ENCODE results near the gene GALNTL6.

Gene GALNTL6

DNA sequence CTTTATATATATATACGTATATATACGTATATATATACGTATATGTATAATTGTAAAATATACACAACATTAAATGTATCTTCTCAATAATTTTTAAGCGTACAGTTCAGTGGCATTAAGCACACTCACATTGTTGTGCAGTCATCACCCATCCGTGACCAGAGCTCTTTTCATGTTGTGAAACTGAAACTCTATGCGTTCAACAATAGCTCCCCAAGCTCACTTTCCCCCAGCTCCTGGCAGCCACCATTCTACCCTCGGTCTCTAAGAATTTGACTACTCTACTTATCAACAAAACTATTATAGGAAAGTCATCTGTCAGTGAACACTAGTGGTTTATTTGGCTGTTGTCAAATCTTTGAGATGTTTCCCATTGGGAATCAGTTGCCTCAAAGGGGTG, 733.6 kb downstream of the GALNTL6 start:
- no peak for DNase-seq (ENCODE audit: low read depth in 2 of 2)

DNA sequence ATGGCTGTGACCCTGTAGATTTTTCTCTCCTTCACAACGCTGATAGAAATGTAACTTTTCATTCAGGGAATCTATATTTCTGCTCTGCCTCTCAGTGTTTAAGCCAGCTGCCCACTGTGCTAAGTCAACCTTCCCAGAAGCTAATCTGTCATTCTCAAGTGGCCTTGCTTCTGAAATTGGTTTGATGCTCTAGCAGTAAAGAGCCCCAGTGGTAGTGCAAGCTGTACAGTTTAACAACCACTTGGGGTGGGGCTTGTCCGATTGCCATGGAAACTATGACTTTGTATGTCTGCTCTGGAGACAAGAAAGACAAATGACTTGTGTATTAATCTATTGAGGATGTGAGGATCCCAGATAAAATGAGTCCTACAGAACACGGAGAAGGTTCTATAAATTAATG, 734.5 kb downstream of the GALNTL6 start:
- no peak for DNase-seq (ENCODE audit: low read depth in 2 of 2)

DNA sequence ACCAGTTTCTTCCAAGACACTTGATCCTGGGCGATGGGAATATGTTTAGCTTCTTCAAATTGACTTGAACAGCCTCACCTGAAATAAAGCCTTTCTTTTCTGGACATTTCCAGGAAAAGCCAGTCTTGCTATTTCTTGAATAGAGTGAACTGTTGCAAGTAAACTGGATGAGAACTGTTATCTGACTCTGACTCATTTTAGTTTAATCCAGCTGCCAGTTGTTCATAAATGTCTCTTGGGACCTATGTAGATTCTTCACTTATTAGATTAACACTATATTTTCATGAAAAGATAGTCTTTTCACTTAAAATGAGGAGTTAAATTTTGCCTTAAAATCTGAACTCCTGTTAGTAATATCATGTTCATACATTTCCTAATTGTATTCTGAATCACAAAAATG, 740.0 kb downstream of the GALNTL6 start:
- no peak for DNase-seq (ENCODE audit: low read depth in 2 of 2)

DNA sequence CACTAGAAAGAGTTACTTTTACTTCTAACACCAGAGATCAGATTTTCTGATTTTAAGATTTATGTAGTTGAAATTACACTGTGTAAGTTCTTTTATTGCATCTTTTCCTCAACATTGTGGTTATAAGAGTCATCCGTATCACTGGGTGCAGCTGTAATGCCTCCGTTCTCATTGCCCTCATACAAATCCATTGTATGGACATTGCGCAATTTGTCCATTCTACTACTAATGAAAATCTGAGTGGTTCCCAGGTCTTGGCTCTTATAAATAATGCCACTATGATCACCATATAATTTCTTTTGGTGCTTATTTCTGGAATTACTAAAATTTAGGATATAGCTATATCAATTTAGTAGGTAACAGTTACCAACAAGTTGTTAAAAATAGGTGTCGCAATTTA, 741.4 kb downstream of the GALNTL6 start:
- DNase-seq (ENCODE audit: low read depth in 2 of 2): no peak

DNA sequence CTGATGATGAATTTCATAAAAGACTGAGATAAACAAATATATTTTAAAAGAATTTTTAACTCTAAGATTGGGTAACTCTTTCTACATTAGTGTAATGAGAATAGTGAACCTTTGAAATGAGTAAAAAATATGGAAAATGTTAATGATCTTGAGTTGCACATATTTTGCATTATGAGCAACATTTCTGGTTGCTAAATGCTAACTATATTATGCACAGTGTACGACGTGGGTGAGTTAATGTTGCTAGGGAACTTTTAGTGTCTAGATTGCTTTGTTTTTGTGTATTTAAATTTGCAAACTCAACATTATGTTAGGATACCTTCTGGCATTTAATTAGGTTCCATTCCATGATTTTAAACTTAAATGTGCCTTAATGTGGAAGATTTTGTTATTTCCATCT, 742.5 kb downstream of the GALNTL6 start:
- DNase-seq (ENCODE audit: low read depth in 2 of 2): no peak

DNA sequence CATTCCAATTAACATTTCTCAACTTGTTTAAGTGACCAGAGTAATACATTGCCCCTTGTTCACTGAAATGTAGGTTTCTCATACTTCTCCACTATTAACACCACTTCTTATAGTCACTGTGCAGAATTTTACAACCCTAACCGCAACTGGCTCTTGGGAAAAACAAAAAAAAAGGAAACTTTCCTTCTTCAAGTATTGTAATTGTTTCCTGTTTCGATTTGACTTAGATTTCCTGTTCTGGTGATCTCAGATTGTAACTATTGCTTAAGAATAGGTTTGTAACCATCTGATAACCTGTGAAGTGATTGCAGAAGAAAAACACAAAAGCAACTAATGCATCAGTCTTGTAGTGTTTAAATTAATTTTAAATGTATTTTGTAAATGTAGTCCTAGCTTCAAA, 760.7 kb downstream of the GALNTL6 start:
- DNase-seq (ENCODE audit: low read depth in 2 of 2): no peak

DNA sequence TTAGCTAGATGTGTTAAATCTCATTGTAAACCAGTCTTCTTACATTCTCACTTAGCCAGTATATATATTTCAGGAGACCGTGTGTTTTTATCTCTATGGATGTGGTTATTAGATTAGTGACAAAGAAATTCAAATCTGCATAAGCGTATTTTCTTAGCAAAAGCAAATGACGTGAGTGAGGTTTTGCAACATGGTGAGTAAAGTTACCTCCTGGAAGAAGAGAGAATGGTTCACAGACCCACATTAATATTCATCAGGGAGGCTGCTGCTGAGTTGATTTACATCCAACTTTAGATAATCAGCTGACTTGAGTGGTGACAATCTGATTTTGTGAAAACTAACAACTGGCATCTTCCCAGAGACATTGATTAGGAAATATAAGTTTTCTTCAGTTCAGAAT, 765.5 kb downstream of the GALNTL6 start:
- DNase-seq (ENCODE audit: low read depth in 2 of 2): no peak

DNA sequence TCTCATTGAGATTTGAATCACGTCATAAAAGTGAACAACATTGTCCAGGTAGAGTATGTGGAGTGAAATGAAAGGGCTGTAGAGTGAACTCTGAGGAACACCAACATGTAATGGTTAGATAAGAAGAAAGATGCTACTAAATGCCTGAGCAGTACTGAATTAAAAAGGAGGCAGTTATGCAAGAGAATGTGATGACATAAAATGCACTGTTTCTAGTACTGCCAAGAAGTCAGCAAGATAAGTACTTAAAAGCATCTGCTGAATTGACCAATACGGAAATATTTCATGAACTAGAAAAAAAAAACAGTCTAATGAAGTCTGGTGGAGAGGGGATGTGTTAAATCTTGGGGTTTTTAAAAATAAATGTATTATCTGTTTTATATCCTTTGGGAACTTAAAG, 771.6 kb downstream of the GALNTL6 start:
- DNase-seq (ENCODE audit: low read depth in 2 of 2): no peak

DNA sequence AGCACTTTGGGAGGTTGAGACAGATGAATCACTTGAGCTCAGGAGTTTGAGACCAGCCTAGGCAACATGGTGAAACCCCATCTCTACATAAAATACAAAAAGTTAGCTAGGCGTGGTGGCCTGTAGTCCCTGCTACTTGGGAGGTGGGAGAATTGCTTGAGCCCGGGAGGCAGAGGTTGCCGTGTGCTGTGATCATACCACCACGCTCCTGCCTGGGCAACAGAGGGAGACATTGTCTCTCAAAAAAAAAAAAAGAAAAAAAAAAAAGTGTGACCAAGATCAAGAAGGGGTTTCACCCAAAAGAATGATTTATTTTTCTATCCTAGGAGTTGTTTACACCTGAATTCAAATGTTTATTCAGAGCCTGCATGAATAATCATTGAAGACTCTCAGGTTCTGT, 783.0 kb downstream of the GALNTL6 start:
- no peak for DNase-seq (ENCODE audit: low read depth in 2 of 2)

DNA sequence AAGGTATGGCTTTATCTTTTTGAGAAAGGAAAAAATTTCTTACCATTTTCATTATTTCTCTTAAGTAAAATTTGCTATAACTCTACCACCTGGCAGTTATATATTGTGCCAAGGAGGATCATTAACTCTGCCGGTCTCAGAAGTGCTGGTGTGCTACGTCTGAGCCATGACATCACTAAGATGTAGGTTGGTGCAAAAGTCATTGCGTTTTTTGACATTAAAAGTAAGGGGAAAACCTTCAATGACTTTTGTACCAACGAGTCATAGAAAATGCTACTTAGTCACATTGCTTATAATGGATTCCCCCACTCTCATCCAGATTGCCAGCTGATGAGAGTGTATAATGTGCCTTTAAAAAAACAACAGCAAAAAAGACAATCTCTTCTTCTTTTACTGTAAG, 786.4 kb downstream of the GALNTL6 start:
- DNase-seq (ENCODE audit: low read depth in 2 of 2): no peak

DNA sequence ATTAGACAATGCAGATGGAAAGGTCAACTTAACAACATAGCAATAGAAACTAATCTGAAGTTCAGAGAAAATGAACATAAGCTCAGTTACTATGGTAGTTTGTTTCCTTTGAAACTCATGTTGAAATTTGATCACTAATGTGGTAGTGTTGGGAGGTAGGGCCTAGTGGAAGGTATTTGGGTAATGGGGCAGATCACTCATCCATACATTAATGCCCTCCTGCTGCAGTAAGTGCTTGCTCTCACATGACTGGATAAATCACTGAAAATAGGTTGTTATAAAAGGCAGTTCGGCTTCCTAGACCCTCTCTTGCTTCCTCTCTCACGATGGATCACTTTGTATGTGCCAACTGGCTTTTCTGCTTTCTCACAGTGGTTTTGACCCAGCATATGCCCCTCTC, 788.0 kb downstream of the GALNTL6 start:
- DNase-seq (ENCODE audit: low read depth in 2 of 2): no peak

DNA sequence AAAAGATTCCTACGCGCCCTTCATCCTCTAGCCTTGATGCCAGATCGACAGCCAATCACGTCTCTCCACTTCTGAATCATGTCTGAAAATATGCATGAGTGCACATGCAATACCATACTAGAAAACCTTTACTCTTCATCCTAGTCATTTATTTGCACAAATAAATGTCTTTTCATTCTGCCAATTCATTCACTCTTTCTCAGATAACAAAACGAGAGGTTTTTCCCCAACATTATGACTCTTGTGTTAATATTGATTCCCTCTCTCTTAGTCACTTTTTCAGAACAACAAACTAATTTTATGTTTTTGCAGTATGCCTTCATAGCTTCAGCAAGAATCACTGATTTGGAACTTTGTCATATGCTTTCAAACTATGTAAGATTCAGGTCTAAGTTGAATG, 806.0 kb downstream of the GALNTL6 start:
- no peak for DNase-seq (ENCODE audit: low read depth in 2 of 2)

DNA sequence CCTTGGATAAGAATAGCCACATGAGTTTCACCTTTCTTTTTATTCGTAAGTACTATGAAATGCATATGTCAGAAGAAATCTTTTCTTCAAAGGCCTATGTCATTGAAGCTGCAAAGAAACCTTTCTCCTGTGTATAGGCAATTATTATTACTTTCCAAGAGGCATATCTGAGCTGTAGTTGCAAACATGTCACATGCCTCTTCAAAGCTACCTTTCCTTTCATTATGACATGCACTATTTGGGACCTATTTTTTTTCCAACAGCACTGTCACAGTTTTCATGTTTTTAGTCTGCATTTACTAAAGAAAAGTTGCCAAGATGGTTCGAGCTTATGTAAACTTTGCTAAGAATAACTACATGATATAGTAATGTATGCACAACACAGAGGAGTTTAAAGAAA, 806.6 kb downstream of the GALNTL6 start:
- no peak for DNase-seq (ENCODE audit: low read depth in 2 of 2)

DNA sequence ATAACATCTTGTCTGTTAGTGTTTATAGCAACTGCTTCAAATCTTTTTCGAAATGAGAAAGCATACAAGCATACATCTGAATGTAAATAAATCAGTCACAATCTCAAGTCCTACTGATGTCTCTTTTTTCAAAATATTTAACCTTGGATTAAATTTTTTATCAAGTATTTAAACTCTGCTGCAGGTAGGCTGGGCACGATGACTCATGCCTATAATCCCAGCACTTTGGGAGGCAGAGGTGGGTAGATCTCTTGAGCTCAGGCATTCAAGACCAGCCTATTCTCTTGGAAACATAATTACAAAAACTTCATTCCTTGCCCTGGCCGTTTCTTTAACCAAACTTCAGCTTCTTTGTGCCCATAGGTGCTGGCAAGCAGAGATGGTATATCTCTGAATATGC, 815.1 kb downstream of the GALNTL6 start:
- no peak for DNase-seq (ENCODE audit: low read depth in 2 of 2)

DNA sequence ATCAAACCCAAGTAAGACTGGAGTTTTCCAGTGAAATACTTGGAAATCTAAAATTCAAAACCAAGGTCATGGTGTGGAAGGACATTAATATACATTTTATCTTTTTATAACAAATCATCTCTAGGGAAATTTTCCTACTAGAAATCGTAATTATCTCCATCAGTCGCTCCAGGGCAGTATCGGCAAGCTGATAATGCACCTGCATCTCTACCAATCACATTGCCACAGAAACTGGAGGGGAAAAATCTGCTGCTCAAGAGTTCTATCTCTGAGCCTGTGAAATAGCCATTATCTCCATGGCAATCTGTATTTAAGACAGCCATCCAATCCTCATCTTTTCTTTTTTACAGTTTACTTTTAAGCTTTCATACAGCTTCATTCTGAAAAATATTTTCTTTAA, 817.1 kb downstream of the GALNTL6 start:
- no peak for DNase-seq (ENCODE audit: low read depth in 2 of 2)

DNA sequence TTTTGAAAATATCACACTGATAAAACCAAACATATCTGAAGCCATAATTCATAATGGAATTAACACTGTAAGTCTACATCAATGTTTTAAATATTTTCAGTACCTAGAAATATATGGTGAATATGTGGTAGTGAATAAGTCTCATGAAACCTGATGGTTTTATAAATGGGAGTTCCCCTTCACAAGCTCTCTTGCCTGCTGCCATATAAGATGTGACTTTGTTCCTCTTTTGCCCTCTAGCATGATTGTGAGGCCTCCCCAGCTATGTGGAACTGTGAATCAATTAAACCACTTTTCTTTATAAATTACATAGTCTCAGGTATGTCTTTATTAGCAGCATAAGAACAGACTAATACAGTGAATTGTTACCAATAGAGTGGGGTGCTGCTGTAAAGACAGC, 818.6 kb downstream of the GALNTL6 start:
- DNase-seq (ENCODE audit: low read depth in 2 of 2): no peak

DNA sequence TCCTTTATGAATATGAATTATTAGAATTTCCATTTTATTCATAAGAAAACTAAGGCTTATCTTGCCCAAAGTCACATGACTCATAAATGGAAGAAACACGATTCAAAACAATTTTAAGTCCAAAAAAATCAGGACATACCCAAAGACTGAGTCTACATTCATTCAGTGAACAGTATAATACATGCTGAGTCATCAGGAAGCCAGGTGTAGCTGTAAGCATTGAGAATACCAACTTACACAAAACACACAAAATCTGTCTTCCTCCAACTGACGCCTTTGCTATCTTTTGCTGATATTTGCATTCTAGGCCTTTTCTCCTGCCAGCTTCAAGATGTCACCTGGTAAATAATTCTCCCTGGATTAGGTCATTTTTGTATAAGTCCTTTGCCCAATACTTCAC, 835.3 kb downstream of the GALNTL6 start:
- DNase-seq (ENCODE audit: low read depth in 2 of 2): no peak

DNA sequence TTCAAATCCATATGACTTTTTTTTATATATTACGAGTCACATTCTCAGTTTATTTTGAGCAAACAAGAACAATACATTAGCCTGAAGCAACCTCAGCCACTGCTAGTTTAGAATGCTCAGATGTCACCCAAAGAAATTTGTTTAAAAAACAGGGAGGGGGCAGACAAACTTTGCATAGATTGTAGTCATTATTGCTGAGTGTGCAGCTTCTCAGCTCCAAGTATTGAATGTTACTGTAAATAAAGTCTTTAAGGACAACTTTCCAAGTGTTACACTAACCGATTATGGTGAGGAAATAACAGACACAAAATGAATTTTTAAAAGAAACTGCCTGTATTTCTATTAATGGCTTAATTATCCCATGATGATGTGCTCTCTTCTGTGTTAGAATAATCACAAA, 835.9 kb downstream of the GALNTL6 start:
- DNase-seq (ENCODE audit: low read depth in 2 of 2): no peak

DNA sequence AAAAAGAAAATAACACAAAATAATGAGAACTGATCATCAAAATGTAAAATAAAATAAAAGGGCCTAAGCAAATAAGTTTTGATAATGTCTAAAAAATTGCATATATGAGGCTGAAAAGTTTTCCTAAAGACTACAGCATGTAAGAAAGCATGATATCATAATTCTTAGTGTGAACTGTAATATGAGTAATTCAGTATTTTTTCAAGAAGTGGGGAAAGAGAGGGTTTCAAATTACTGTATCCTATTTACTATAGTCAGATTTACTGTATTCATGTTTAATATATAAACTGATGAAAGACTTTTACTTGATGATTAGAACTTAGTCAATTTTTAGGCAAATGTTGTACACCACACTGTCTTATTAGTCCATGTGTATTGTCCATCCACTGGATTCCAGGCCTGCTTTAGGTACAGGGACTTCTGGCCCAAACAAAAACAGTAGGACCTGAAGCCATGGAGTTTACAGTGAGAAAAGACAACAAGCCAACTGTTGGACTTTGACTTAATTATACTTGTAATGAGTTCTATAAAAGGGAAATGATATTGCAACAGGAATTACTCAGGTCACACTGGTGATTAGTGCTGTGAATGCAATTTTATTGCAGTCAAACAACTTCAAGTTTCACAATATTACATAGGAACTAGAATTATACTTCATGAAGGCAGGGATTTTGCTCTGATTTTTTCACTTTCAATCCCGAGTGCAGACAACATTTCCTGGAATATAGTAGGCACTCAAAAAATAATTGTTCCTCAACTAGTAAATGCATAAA, 837.7 kb downstream of the GALNTL6 start:
- DNase-seq (ENCODE audit: low read depth in 2 of 2): no peak

DNA sequence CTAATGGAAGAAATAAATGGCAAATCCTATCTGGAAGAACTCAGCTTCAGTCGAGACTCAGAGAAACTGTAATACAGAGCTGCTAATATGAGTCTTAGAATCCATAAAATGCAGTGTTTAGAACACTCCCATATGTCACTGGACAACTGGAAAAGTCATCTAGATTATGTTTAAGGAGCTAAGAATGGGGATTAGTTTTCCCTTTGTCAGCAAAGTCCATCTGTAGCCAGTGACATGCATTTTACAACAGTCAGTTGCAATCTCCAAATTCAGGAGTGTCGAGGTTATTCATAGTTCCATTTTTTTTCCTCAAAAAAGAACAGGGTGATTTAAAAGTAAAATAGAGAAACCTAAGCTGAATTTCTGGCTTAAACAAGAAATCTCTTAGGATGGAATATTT, 838.8 kb downstream of the GALNTL6 start:
- no peak for DNase-seq (ENCODE audit: low read depth in 2 of 2)

DNA sequence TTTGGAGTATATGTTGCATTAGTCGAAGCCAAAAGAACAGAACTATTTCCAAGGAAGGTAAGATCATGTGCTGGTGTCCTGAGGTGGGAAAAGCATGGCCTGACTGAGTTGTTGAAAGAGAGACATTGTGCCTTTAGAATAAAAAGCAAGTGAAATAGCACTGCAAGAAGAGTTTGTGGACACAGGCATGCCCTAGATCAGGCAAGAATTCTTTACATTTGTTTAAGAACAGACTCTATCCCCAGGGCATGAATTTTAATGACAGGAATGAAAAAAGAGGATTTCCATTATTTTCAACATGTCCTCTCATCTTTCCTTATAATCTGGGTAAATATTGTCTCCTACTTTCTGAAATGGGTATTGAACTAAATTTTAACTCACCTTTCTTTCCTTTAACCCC, 839.2 kb downstream of the GALNTL6 start:
- DNase-seq (ENCODE audit: low read depth in 2 of 2): no peak

DNA sequence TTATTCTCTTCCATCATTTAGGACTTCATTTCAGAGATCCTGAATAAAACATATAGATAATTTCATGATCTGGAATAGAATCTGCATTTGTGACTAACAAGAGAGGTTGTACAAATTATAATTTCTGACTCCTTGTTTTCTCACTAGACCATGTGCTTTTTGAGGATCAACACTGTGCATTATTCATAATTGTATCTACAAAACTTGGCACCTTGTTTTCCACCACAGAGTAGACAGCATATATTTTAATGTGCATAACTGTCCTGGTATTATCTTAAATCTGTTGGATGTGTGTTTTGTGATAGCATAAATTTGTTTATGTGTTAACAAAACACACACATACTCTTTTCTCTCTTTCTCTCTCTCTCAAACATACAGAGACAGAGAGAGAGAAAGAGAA, 840.5 kb downstream of the GALNTL6 start:
- no peak for DNase-seq (ENCODE audit: low read depth in 2 of 2)

DNA sequence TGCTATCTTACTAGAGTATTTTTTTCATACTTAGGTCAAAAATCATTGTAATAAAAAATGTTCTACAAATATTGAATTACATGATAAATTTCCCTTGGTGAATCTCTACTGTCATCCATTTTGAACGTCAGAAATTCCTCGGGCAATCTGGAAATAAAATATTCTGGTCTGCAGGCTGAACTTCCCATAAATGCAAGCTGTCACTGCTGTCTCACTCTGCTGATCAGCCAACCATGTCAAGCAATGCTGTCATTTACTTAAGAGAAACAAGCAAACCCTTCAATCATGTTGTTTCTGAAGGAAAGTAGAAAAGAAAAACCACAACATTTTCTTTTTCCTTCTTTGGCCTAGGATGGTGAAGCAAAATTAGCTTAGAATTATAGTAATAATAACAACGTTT, 841.3 kb downstream of the GALNTL6 start:
- no peak for DNase-seq (ENCODE audit: low read depth in 2 of 2)

DNA sequence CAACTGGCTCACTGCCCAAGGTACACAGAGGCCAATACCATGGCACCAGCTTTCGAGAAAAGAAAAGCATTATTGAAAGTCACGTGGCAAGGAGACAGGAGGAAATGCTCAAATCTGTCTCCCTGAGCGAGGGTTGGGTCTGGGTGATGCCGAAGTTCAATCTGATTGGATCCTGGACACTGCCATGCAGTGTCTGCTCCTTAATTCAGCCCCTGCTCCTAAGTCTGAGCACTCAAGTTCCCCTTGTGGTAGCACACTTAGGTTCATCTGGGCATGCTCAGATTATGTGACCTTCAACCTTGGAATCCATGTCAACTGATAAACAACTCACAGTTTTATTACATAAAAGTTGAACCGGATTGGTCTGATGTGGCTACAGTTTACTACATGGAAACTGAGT, 842.9 kb downstream of the GALNTL6 start:
- DNase-seq (ENCODE audit: low read depth in 2 of 2): no peak

All from stimulated activated CD8-positive, alpha-beta memory T cell treated with anti-CD3 and anti-CD28 coated beads, Interleukin-15, amount 100 ng/mL, for 48 hours (primary cell).